Heart right ventricle (tissue), 16 donors: ENCODE data around the gene RNF113B. TPM values are rescaled to one million over a fixed set of nuclear protein-coding genes. Genes with fewer than 3 reads are reported as not detected.

Experiments used
- ATAC-seq, 8 donors: fragments of 200-7000 bp; cut with Tn5 transposase; one replicate each; pipeline ENCODE4 v1.9.1; 2020; ENCODE audit warnings: mild to moderate bottlenecking in 8 of 8, moderate library complexity in 8 of 8, moderate number of reproducible peaks in 1 of 8
- DNase-seq, 2 donors: peaks; one replicate each; pipeline ENCODE4 v3.0.0-alpha.2; 2020
- H3K27ac ChIP-seq, 10 donors: fragments of 200-600 bp; sonication (generic) in 2 of 10; one replicate each; pipeline versions ENCODE4 v1.5.0 to v1.8.0; 2020 to 2022; ENCODE audit warnings: mild to moderate bottlenecking in 3 of 10
- H3K27me3 ChIP-seq, 7 donors: fragments of 200-600 bp; one replicate each; pipeline ENCODE4 v1.8.0; 2021 to 2022; ENCODE audit warnings: mild to moderate bottlenecking in 2 of 7
- H3K36me3 ChIP-seq, 9 donors: fragments of 200-600 bp; sonication (generic) in 1 of 9; one replicate each; pipeline versions ENCODE4 v1.5.0 to v1.8.0; 2020 to 2022; ENCODE audit warnings: mild to moderate bottlenecking in 2 of 9
- H3K4me1 ChIP-seq, 9 donors: fragments of 200-600 bp; sonication (generic) in 1 of 9; one replicate each; pipeline versions ENCODE4 v1.5.0 to v1.8.0; 2020 to 2022; ENCODE audit warnings: mild to moderate bottlenecking in 4 of 9
- H3K4me3 ChIP-seq, 10 donors: fragments of 200-600 bp; sonication (generic) in 2 of 10; one replicate each; pipeline versions ENCODE4 v1.5.0 to v1.8.0; 2020 to 2022; ENCODE audit warnings: mild to moderate bottlenecking in 7 of 10, moderate library complexity in 2 of 10
- H3K9me3 ChIP-seq, 11 donors: fragments of 200-600 bp in 10 of 11; sonication (generic) in 2 of 11; one replicate each; pipeline versions ENCODE4 v1.5.0 to v1.8.0; 2013 to 2022; ENCODE audit warnings: mild to moderate bottlenecking in 2 of 11, control low read depth in 1 of 11, moderate library complexity in 1 of 11
- CTCF ChIP-seq, 9 donors: fragments of 200-600 bp; sonication (generic) in 2 of 9; IDR thresholded peaks; one replicate each; pipeline versions ENCODE4 v1.5.0 to v1.8.0; 2021 to 2022; ENCODE audit warnings: antibody characterized with exemption in 9 of 9, mild to moderate bottlenecking in 5 of 9, moderate library complexity in 1 of 9
- WGBS, 2 donors: extraction: QIAGEN DNeasy Blood & Tissue Kit; methylation state at CpG; one replicate each; pipeline ENCODE4 v1.1.7; 2013; ENCODE audit warnings: inconsistent platforms in 1 of 2; 5-methylcytosine and 5-hydroxymethylcytosine counted together
- intact Hi-C, 10 donors: fragments of 100-400 bp; cut with DNase I; formaldehyde crosslinking; loops; one replicate each; pipeline versions ENCODE4 v1.11.1 to v1.14.2; 2022
- long read RNA-seq, 3 donors: library from polyadenylated mRNA; unstranded; transcript quantifications; one replicate each; pipeline ENCODE4 v2.0.0, GENCODE V29; 2020 to 2021
- polyA plus RNA-seq, 2 donors: library from polyadenylated mRNA; stranded (reverse); fragments of 200-250 nt; gene quantifications; one replicate each; pipeline ENCODE4 v1.2.3, GENCODE V29; 2013
- total RNA-seq, 10 donors: library from RNA; stranded (reverse); fragmentation: NEBNext Ultra II Directional in 3 of 10; extraction: Animal tissue kit (Norgen Biotek cat#: 25700) in 3 of 10; gene quantifications; one replicate each; pipeline versions ENCODE4 v1.2.1 to v1.2.4, GENCODE V29; 2021 to 2023
- donor health status: Arrhythmogenic right ventricular cardiomyopathy.
- donor health status: ischemic (EF 13 %, LVEDD 7.1; RV severe dilation, severe dysfunction).
- donor health status: healthy with polysubstance abuse.
- donor health status: DM: no; HTN: yes; CAD: no.
- donor health status: DM: no; HTN: no; CAD: no.
- donor health status: ischemic (EF 25% LVEDD 6.9; RV normal size, moderate dysfunction).
- donor health status: ischemic (EF 25% LVEDD 5.7; RV mildly dilated, moderate dysfunction).
- donor health status: healthy.
- donor health status: DM: yes; HTN: yes; CAD: no.
- donor health status: Ischemic cardiomyopathy.
- donor health status: ischemic (EF 35%, LVEDD 5.7; RV mildly dilated, moderate dysfunction).
- donor health status: nonischemic (EF 11% LVEDD 7.7; RV severe dilation, severe dysfunction).
- donor health status: DM: yes; HTN: yes; CAD: no.
- donor health status: PGD.
- donor health status: ischemic (EF 29% LVEDD 5.4; RV normal size, mild dysfunction).
- donor health status: nonischemic (EF 23%, LVEDD 6.1; RV moderate dilation, normal function).

The RNF113B gene
- total RNA-seq (not detected), polyA plus RNA-seq (not detected)
- long read RNA-seq, donor 1 = 0 reads
- long read RNA-seq, donor 2 = 0 reads
- long read RNA-seq, donor 3 = 0 reads

- H3K27ac ChIP-seq = no peak within 1 kb of the TSS
- 95 to 97% methylated on average over 58 of the region's 58 CpGs for WGBS, 2 donors
- ATAC-seq = no peak
These were observed at the start of gene RNF113B for GRCh38 chr13:98176777-98177608. RNF113B (minus strand) TSS chr13:98177269; CDS start chr13:98177236, 33 bp downstream.

GRCh38 chr13:98226496-98226895 lies 49.4 kb upstream of the RNF113B start:
- DNase-seq (no peak), ATAC-seq (no peak)
- H3K4me1 ChIP-seq = peaks cover 0 to 21% (median 8%) of the 10 kb centered on the region in 9 donors
- peaks cover 0 to 9% (median 0%) of the 10 kb centered on the region in 9 donors for H3K36me3 ChIP-seq
- no peaks in the 10 kb centered on the region for H3K27me3 ChIP-seq
- peaks cover 0 to 7% (median 0%) of the 10 kb centered on the region in 11 donors for H3K9me3 ChIP-seq
- intact Hi-C loops = no loop called here
- H3K4me3 ChIP-seq = no peak overlapping the region
- no peak overlapping the region for H3K27ac ChIP-seq
- no peak for TF ChIP-seq CTCF (IDR thresholded peaks at IDR 0.05)
- 80 to 84% methylated on average over 5 of the region's 5 CpGs for WGBS, 2 donors

More at GRCh38 chr13:98176777-98177608, at the start of gene RNF113B:
- intact Hi-C loops = no loop called here
- Histone ChIP-seq H3K4me3 (no peak within 1 kb of the TSS), H3K4me1 (peaks cover 6 to 37% (median 28%) of the 10 kb centered on the region in 9 donors), H3K27me3 (no peaks in the 10 kb centered on the region), H3K9me3 (peaks cover 0 to 3% (median 0%) of the 10 kb centered on the region in 11 donors), H3K36me3 (peaks cover 0 to 9% (median 0%) of the 10 kb centered on the region in 9 donors)
- DNase-seq = no peak
- TF ChIP-seq CTCF (IDR thresholded peaks at IDR 0.05) = no peak

GRCh38 chr13:98225036-98225940 lies 48.2 kb upstream of the RNF113B start:
- no peak for TF ChIP-seq CTCF (IDR thresholded peaks at IDR 0.05)
- ATAC-seq (no peak), DNase-seq (no peak)
- no peaks in the 10 kb centered on the region for H3K27me3 ChIP-seq
- H3K9me3 ChIP-seq = peaks cover 0 to 4% (median 0%) of the 10 kb centered on the region in 11 donors
- H3K27ac ChIP-seq = no peak overlapping the region
- no peak overlapping the region for H3K4me3 ChIP-seq
- H3K4me1 ChIP-seq = peaks cover 0 to 32% (median 17%) of the 10 kb centered on the region in 9 donors
- peaks cover 0 to 9% (median 0%) of the 10 kb centered on the region in 9 donors for H3K36me3 ChIP-seq
- 96% methylated on average over 20 of the region's 20 CpGs for WGBS, 2 donors
- intact Hi-C loops = no loop called here

- peaks cover 0 to 9% (median 0%) of the 10 kb centered on the region in 9 donors for H3K36me3 ChIP-seq
- peaks cover 0 to 32% (median 17%) of the 10 kb centered on the region in 9 donors for H3K4me1 ChIP-seq
- no peak for DNase-seq
- H3K4me3 ChIP-seq = no peak overlapping the region
- peaks cover 0 to 4% (median 0%) of the 10 kb centered on the region in 11 donors for H3K9me3 ChIP-seq
- H3K27ac ChIP-seq = no peak overlapping the region
- TF ChIP-seq CTCF (IDR thresholded peaks at IDR 0.05) = no peak
- no peaks in the 10 kb centered on the region for H3K27me3 ChIP-seq
- intact Hi-C loops = no loop called here
- WGBS, 2 donors = 91 to 93% methylated on average over 5 of the region's 5 CpGs
- ATAC-seq = no peak
These were observed 47.5 kb upstream of the RNF113B start for GRCh38 chr13:98224557-98224956.
